Measurements from ENCODE around the gene ELL2. TPM values are rescaled to one million over a fixed set of nuclear protein-coding genes. Genes with fewer than 3 reads are reported as not detected.

The ELL2 gene
- polyA plus RNA-seq, 1 of the 3 experiments (the other 2 are of a cell fraction) = 18.4 TPM

DNA sequence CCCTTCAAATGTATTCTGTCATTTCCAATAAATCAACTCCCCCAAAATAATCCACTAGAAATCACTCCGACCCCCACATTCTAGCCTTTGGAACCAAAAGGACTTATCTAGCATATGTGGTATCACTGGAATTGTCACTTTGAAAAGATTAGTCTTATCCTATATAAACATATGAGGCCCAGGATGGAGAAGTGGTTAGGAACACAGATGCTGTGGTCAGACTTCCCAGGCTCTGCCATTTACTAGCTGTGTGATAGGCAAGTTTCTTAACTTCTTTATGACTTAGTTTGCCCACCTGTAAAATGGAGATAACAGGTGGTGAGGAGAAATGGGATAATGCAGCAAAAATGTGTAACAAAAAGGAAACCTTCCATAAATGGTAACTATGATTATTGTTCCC is 77.1 kb downstream of the ELL2 start:
- Histone ChIP-seq H3K9me3 (no peaks in the 10 kb centered on the region), H3K9me2 (no peaks in the 10 kb centered on the region), H3K4me3 (ENCODE audit: low read depth in 2 of 2, low read length in 1 of 2) (no peak overlapping the region), H3K4me2 (no peak overlapping the region), H4K20me1 (ENCODE audit: insufficient read depth) (no peaks in the 10 kb centered on the region), H3K27ac (ENCODE audit: low read depth in 2 of 2, low read length in 1 of 2) (no peak overlapping the region), H3K27me3 (ENCODE audit: insufficient read depth) (no peaks in the 10 kb centered on the region), H3K4me1 (ENCODE audit: control insufficient read depth in 1 of 2, insufficient read depth in 2 of 2, low read depth in 1 of 2, low read length in 1 of 2) (no peaks in the 10 kb centered on the region), H2AFZ (ENCODE audit: low read depth) (no peak overlapping the region), H3K79me2 (ENCODE audit: insufficient read depth) (no peaks in the 10 kb centered on the region), H3K9ac (no peak overlapping the region), H3F3A (replicated peaks; ENCODE audit: insufficient read depth) (peaks cover 28% of the 10 kb centered on the region), H3K36me3 (replicated peaks in 1 of 2; ENCODE audit: control insufficient read depth in 1 of 2, insufficient read depth in 2 of 2, low read length in 1 of 2) (peaks cover 34 to 54% of the 10 kb centered on the region in 2 experiments)
- no peak for DNase-seq
- TF ChIP-seq, protein P1, sequence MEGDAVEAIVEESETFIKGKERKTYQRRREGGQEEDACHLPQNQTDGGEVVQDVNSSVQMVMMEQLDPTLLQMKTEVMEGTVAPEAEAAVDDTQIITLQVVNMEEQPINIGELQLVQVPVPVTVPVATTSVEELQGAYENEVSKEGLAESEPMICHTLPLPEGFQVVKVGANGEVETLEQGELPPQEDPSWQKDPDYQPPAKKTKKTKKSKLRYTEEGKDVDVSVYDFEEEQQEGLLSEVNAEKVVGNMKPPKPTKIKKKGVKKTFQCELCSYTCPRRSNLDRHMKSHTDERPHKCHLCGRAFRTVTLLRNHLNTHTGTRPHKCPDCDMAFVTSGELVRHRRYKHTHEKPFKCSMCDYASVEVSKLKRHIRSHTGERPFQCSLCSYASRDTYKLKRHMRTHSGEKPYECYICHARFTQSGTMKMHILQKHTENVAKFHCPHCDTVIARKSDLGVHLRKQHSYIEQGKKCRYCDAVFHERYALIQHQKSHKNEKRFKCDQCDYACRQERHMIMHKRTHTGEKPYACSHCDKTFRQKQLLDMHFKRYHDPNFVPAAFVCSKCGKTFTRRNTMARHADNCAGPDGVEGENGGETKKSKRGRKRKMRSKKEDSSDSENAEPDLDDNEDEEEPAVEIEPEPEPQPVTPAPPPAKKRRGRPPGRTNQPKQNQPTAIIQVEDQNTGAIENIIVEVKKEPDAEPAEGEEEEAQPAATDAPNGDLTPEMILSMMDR (IDR thresholded peaks at IDR 0.05) = no peak
- no peak for TF ChIP-seq REST (IDR thresholded peaks at IDR 0.05; ENCODE audit: low read depth, low read length)
- TF ChIP-seq RFX5 (IDR thresholded peaks at IDR 0.05; ENCODE audit: low read length) = no peak
- no peak for TF ChIP-seq MXI1 (IDR thresholded peaks at IDR 0.05; ENCODE audit: low read depth, low read length)
- no peak for TF ChIP-seq GATA2 (CRISPR knock-in tag; IDR thresholded peaks at IDR 0.05)
- TF ChIP-seq CHD2 (IDR thresholded peaks at IDR 0.05; ENCODE audit: low read length, partially characterized antibody) = no peak
- TF ChIP-seq TAF1 (IDR thresholded peaks at IDR 0.05; ENCODE audit: borderline replicate concordance, low read depth, low read length) = no peak
- TF ChIP-seq NRF1 (IDR thresholded peaks at IDR 0.05; ENCODE audit: low read depth, low read length) = no peak
- TF ChIP-seq, protein P2, sequence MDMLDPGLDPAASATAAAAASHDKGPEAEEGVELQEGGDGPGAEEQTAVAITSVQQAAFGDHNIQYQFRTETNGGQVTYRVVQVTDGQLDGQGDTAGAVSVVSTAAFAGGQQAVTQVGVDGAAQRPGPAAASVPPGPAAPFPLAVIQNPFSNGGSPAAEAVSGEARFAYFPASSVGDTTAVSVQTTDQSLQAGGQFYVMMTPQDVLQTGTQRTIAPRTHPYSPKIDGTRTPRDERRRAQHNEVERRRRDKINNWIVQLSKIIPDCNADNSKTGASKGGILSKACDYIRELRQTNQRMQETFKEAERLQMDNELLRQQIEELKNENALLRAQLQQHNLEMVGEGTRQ (IDR thresholded peaks at IDR 0.05; ENCODE audit: borderline replicate concordance, low read depth, low read length) = no peak
- TF ChIP-seq, protein P3, sequence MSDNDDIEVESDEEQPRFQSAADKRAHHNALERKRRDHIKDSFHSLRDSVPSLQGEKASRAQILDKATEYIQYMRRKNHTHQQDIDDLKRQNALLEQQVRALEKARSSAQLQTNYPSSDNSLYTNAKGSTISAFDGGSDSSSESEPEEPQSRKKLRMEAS (IDR thresholded peaks at IDR 0.05; ENCODE audit: low read depth) = no peak
- no peak for TF ChIP-seq TCF12 (IDR thresholded peaks at IDR 0.05)
- no peak for TF ChIP-seq EZH2phosphoT487 (IDR thresholded peaks at IDR 0.05; ENCODE audit: borderline replicate concordance, low read depth)
- no peak for TF ChIP-seq POLR2AphosphoS5 (IDR thresholded peaks at IDR 0.05; ENCODE audit: low read depth, low read length)
- TF ChIP-seq IRF3 (IDR thresholded peaks at IDR 0.05; ENCODE audit: low read depth, low read length) = no peak
- TF ChIP-seq, protein P4, sequence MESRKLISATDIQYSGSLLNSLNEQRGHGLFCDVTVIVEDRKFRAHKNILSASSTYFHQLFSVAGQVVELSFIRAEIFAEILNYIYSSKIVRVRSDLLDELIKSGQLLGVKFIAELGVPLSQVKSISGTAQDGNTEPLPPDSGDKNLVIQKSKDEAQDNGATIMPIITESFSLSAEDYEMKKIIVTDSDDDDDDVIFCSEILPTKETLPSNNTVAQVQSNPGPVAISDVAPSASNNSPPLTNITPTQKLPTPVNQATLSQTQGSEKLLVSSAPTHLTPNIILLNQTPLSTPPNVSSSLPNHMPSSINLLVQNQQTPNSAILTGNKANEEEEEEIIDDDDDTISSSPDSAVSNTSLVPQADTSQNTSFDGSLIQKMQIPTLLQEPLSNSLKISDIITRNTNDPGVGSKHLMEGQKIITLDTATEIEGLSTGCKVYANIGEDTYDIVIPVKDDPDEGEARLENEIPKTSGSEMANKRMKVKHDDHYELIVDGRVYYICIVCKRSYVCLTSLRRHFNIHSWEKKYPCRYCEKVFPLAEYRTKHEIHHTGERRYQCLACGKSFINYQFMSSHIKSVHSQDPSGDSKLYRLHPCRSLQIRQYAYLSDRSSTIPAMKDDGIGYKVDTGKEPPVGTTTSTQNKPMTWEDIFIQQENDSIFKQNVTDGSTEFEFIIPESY (IDR thresholded peaks at IDR 0.05; ENCODE audit: borderline replicate concordance, low read depth) = no peak
- no peak for TF ChIP-seq YY1 (IDR thresholded peaks at IDR 0.05; ENCODE audit: low read depth)
- no peak for TF ChIP-seq TEAD4 (IDR thresholded peaks at IDR 0.05; ENCODE audit: borderline replicate concordance, insufficient read depth)
- CTCF ChIA-PET = interaction anchor here (1.1 to 1.2 kb wide), 2 partner anchors 25 to 34 kb away, joined by 3 read pairs; no protein-coding TSS in a partner anchor
- POLR2A ChIA-PET = no interaction called here
- WGBS (ENCODE audit: low lambda C conversion rate) = 94% methylated on average over 1 of the region's 1 CpG

Measured in SK-N-SH (cell line).